Measurements from ENCODE around the gene MAFG.
"Not testable (repeated sequence)": the region's sequence is repeated elsewhere in the genome, so short reads cannot be mapped to it uniquely, and the experiment has no call there.

Gene MAFG

GRCh38 chr17:81923302-81924260 is 4.0 kb downstream of the MAFG start:
- DNase-seq (ENCODE audit: low spot score), result no peak

GRCh38 chr17:81922566-81923301 is 4.8 kb downstream of the MAFG start:
- no peak for DNase-seq (ENCODE audit: low spot score)

- DNase-seq (ENCODE audit: low spot score), result no peak
Observed at GRCh38 chr17:81921996-81922565, 5.5 kb downstream of the MAFG start.

- DNase-seq (ENCODE audit: low spot score), result no peak
Observed at GRCh38 chr17:81921537-81921862, 6.0 kb downstream of the MAFG start.

- no peak for DNase-seq (ENCODE audit: low spot score)
Observed at GRCh38 chr17:81920612-81921536, 6.7 kb downstream of the MAFG start.

- no peak for DNase-seq (ENCODE audit: low spot score)
Observed at GRCh38 chr17:81918832-81919545, 8.5 kb downstream of the MAFG start.

- not testable (repeated sequence) for DNase-seq (ENCODE audit: low spot score)
Observed at GRCh38 chr17:81918333-81918669, 9.2 kb downstream of the MAFG start.

GRCh38 chr17:81917565-81918332 is 9.8 kb downstream of the MAFG start, which contains the start of gene SIRT7:
Gene SIRT7 (minus strand): TSS chr17:81918176. CDS start chr17:81918131, 45 bp downstream.
- DNase-seq (ENCODE audit: low spot score), result peak; percentile 97

- no peak for DNase-seq (ENCODE audit: low spot score)
Observed at GRCh38 chr17:81916234-81917001, 11.1 kb downstream of the MAFG start.

GRCh38 chr17:81915331-81915730 is 12.2 kb downstream of the MAFG start:
- no peak for DNase-seq (ENCODE audit: low spot score)

- no peak for DNase-seq (ENCODE audit: low spot score)
Observed at GRCh38 chr17:81914103-81914850, 13.3 kb downstream of the MAFG start.

GRCh38 chr17:81913394-81914102 is 14.0 kb downstream of the MAFG start:
- DNase-seq (ENCODE audit: low spot score), result no peak

- no peak for DNase-seq (ENCODE audit: low spot score)
Observed at GRCh38 chr17:81912441-81913309, 14.9 kb downstream of the MAFG start.

- DNase-seq (ENCODE audit: low spot score), result no peak
Observed at GRCh38 chr17:81911969-81912368, 15.6 kb downstream of the MAFG start.

- peak; percentile 100 for DNase-seq (ENCODE audit: low spot score)
Observed at GRCh38 chr17:81911277-81911961, 16.1 kb downstream of the MAFG start, which contains the start of gene PCYT2. Gene PCYT2 (minus strand): TSS chr17:81911399. CDS start chr17:81911355, 44 bp downstream.

- DNase-seq (ENCODE audit: low spot score), result no peak
Observed at GRCh38 chr17:81910840-81911276, 16.7 kb downstream of the MAFG start.
